Activated CD8-positive, alpha-beta T cell treated with anti-CD3 and anti-CD28 coated beads for 36 hours (primary cell): Measurements from ENCODE around the gene STOM. TPM values are rescaled to one million over a fixed set of nuclear protein-coding genes. Genes with fewer than 3 reads are reported as not detected.

Experiments
- ATAC-seq: fragments of 200-7000 bp; cut with Tn5 transposase; one replicate; pipeline ENCODE4 v1.10.0; 2021; ENCODE audit warnings: mild to moderate bottlenecking, moderate library complexity
- CTCF ChIA-PET: fragments of 350-600 bp; sonication (Branson Sonifier 250); formaldehyde crosslinking; loops from one replicate; lab custom pipeline; 2021; ENCODE audit warnings: antibody characterized with exemption; lab: Charles Lee
- POLR2A ChIA-PET: fragments of 350-600 bp; sonication (Branson Sonifier 250); formaldehyde crosslinking; loops from one replicate; lab custom pipeline; 2021; ENCODE audit warnings: antibody characterized with exemption; lab: Charles Lee
- DNase-seq: peaks from one replicate; pipeline ENCODE4 v3.0.0-alpha.2; 2020
- H3K27ac Mint-ChIP-seq: one replicate; pipeline ENCODE4 v1.8.0; 2021; ENCODE audit warnings: mild to moderate bottlenecking, mixed read lengths
- H3K27me3 Mint-ChIP-seq: one replicate; pipeline ENCODE4 v1.8.0; 2021; ENCODE audit warnings: mixed read lengths
- H3K36me3 Mint-ChIP-seq: one replicate; pipeline ENCODE4 v1.8.0; 2021; ENCODE audit warnings: low read depth, mixed read lengths
- H3K4me1 Mint-ChIP-seq: one replicate; pipeline ENCODE4 v1.8.0; 2021; ENCODE audit warnings: low read depth, mixed read lengths
- H3K4me3 Mint-ChIP-seq: one replicate; pipeline ENCODE4 v1.8.0; 2021; ENCODE audit warnings: mild to moderate bottlenecking, moderate library complexity, mixed read lengths
- H3K9me3 Mint-ChIP-seq: one replicate; pipeline ENCODE4 v1.8.0; 2021; ENCODE audit warnings: mixed read lengths
- CTCF ChIP-seq: fragments of 200-600 bp; IDR thresholded peaks from one replicate; pipeline ENCODE4 v1.8.0; 2022; ENCODE audit warnings: antibody characterized with exemption, mild to moderate bottlenecking
- intact Hi-C: fragments of 100-400 bp; cut with micrococcal nuclease; formaldehyde crosslinking; loops from one replicate; pipeline ENCODE4 v1.10.0; 2022
- total RNA-seq, 2 experiments: library from RNA; stranded (reverse); gene quantifications; one replicate each; pipeline ENCODE4 v1.2.3, GENCODE V29; 2021

The STOM gene
- total RNA-seq, 2 experiments from 2014 or later, result 31.7 to 32.5 TPM

- intact Hi-C loops, result no loop called here
- ATAC-seq (no peak), DNase-seq (no peak)
- no peaks in the 10 kb centered on the region for H3K27me3 Mint-ChIP-seq
- ChIA-PET CTCF (interaction anchor here (4.5 kb wide), 1 partner anchor 12 kb away, joined by 24 read pairs; no protein-coding TSS in a partner anchor), POLR2A (interaction anchor here (1.6 kb wide), 1 partner anchor 12 kb away, joined by 5 read pairs; no protein-coding TSS in a partner anchor)
- peaks cover 4% of the 10 kb centered on the region for H3K36me3 Mint-ChIP-seq
- H3K4me1 Mint-ChIP-seq, result no peaks in the 10 kb centered on the region
- H3K9me3 Mint-ChIP-seq, result no peaks in the 10 kb centered on the region
- H3K4me3 Mint-ChIP-seq, result no peak overlapping the region
- no peak overlapping the region for H3K27ac Mint-ChIP-seq
- TF ChIP-seq CTCF, result no peak
These were observed 37.9 kb downstream of the STOM start for GRCh38 chr9:121331992-121332685.

GRCh38 chr9:121331549-121331948 is 38.5 kb downstream of the STOM start:
- Mint-ChIP-seq H3K4me3 (no peak overlapping the region), H3K4me1 (no peaks in the 10 kb centered on the region), H3K36me3 (peaks cover 4% of the 10 kb centered on the region), H3K27me3 (no peaks in the 10 kb centered on the region), H3K27ac (no peak overlapping the region), H3K9me3 (no peaks in the 10 kb centered on the region)
- CTCF ChIA-PET, result interaction anchor here (4.5 kb wide), 1 partner anchor 11 kb away, joined by 24 read pairs; no protein-coding TSS in a partner anchor
- no peak for TF ChIP-seq CTCF
- ATAC-seq (no peak), DNase-seq (no peak)
- intact Hi-C loops, result no loop called here
- POLR2A ChIA-PET, result interaction anchor here (1.6 kb wide), 1 partner anchor 12 kb away, joined by 5 read pairs; no protein-coding TSS in a partner anchor

- ChIA-PET CTCF (interaction anchor here (0.8 to 1.3 kb wide), 2 partner anchors 9 to 70 kb away, joined by 3 to 6 read pairs; no protein-coding TSS in a partner anchor), POLR2A (no interaction called here)
- H3K27me3 Mint-ChIP-seq, result no peaks in the 10 kb centered on the region
- no peak overlapping the region for H3K27ac Mint-ChIP-seq
- no peak for DNase-seq
- H3K4me3 Mint-ChIP-seq, result no peak overlapping the region
- no peak for TF ChIP-seq CTCF
- no peaks in the 10 kb centered on the region for H3K4me1 Mint-ChIP-seq
- H3K36me3 Mint-ChIP-seq, result peaks cover 4% of the 10 kb centered on the region
- intact Hi-C loops, result no loop called here
- ATAC-seq, result no peak
- H3K9me3 Mint-ChIP-seq, result no peaks in the 10 kb centered on the region
These were observed 41.0 kb downstream of the STOM start for GRCh38 chr9:121328876-121329681.

GRCh38 chr9:121328476-121328875 is 41.6 kb downstream of the STOM start:
- H3K9me3 Mint-ChIP-seq, result no peaks in the 10 kb centered on the region
- ATAC-seq (no peak), DNase-seq (no peak)
- no peak for TF ChIP-seq CTCF
- no peak overlapping the region for H3K27ac Mint-ChIP-seq
- no peaks in the 10 kb centered on the region for H3K4me1 Mint-ChIP-seq
- peaks cover 4% of the 10 kb centered on the region for H3K36me3 Mint-ChIP-seq
- no peak overlapping the region for H3K4me3 Mint-ChIP-seq
- ChIA-PET POLR2A (no interaction called here), CTCF (interaction anchor here (1.3 kb wide), 1 partner anchor 8 kb away, joined by 6 read pairs; no protein-coding TSS in a partner anchor)
- H3K27me3 Mint-ChIP-seq, result no peaks in the 10 kb centered on the region
- intact Hi-C loops, result no loop called here
